Measurements from ENCODE around the gene SMURF2. TPM values are rescaled to one million over a fixed set of nuclear protein-coding genes. Genes with fewer than 3 reads are reported as not detected.
A peak's percentile ranks its signal among the peaks of the same experiment; 100 is the strongest.

The SMURF2 gene
- total and polyA plus RNA-seq, 10 donors = 5.4 to 35.7 (median 25.0) TPM

DNA sequence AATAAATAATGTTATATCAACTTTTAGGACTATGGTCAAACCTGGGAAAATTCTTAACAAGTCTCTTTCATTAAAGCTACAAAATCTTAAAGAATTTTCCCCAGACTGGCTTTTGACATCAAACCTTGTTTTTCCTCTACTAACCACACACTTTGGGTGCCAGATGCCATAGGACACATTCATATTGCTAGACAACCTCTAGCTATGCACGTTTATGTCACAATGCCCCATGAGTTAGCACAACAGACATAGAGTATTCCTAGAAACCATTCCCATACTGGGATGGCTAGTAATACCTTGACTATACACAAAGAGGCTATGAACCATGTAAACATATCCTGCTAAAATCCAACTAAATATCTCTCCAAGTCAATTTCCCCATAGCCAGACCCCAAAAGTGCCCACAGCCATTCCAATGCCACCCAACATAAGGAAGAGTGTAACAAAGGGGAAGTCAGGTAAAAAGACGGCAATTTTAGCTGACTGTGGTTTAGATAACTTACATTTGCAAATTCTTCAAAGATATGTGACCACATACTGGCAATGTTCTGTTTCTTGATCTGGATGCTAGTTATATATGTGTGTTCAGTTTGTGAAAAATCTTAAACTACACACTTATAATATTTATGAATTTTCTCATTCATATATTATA lies 23.4 kb downstream of the SMURF2 start:
- intact Hi-C loops (cut with DNase I; ENCODE audit: low total_unique reads) = no loop called here
- WGBS, 5 donors = 34 to 53% (median 38%) methylated on average over 2 of the region's 2 CpGs

GRCh38 chr17:64635647-64636305 lies 26.3 kb downstream of the SMURF2 start:
- no peak for TF ChIP-seq POLR2A (IDR thresholded peaks at IDR 0.05)
- TF ChIP-seq POLR2AphosphoS5 (IDR thresholded peaks at IDR 0.05) = no peak
- TF ChIP-seq, protein P1, sequence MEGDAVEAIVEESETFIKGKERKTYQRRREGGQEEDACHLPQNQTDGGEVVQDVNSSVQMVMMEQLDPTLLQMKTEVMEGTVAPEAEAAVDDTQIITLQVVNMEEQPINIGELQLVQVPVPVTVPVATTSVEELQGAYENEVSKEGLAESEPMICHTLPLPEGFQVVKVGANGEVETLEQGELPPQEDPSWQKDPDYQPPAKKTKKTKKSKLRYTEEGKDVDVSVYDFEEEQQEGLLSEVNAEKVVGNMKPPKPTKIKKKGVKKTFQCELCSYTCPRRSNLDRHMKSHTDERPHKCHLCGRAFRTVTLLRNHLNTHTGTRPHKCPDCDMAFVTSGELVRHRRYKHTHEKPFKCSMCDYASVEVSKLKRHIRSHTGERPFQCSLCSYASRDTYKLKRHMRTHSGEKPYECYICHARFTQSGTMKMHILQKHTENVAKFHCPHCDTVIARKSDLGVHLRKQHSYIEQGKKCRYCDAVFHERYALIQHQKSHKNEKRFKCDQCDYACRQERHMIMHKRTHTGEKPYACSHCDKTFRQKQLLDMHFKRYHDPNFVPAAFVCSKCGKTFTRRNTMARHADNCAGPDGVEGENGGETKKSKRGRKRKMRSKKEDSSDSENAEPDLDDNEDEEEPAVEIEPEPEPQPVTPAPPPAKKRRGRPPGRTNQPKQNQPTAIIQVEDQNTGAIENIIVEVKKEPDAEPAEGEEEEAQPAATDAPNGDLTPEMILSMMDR (IDR thresholded peaks at IDR 0.05 in 8 of 11, conservative IDR thresholded peaks at IDR 0.05 in 3 of 11) = no peak
- no peak for DNase-seq
- Histone ChIP-seq H3K27ac (peak overlapping the region in 1 of 8 donors; percentile 16), H3K27me3 (replicated peaks in 1 of 7) (no peaks in the 10 kb centered on the region), H3K4me1 (peaks cover 5 to 86% (median 47%) of the 10 kb centered on the region in 6 donors), H3K36me3 (peaks cover 0 to 10% (median 0%) of the 10 kb centered on the region in 6 donors), H3K9me3 (no peaks in the 10 kb centered on the region), H3K4me3 (no peak overlapping the region)
- 29 to 44% (median 42%) methylated on average over 1 of the region's 1 CpG for WGBS, 5 donors
- intact Hi-C loops (cut with DNase I; ENCODE audit: low total_unique reads) = no loop called here

More for the DNA sequence above, 23.4 kb downstream of the SMURF2 start:
- Histone ChIP-seq H3K27ac (no peak overlapping the region), H3K36me3 (peaks cover 0 to 22% (median 0%) of the 10 kb centered on the region in 6 donors), H3K27me3 (replicated peaks in 1 of 7) (no peaks in the 10 kb centered on the region), H3K4me1 (peaks cover 6 to 86% (median 30%) of the 10 kb centered on the region in 6 donors), H3K4me3 (no peak overlapping the region), H3K9me3 (no peaks in the 10 kb centered on the region)
- no peak for DNase-seq
- TF ChIP-seq POLR2A (IDR thresholded peaks at IDR 0.05) (no peak), POLR2AphosphoS5 (IDR thresholded peaks at IDR 0.05) (no peak)
- TF ChIP-seq, protein P1 (IDR thresholded peaks at IDR 0.05 in 8 of 11, conservative IDR thresholded peaks at IDR 0.05 in 3 of 11) = no peak

DNA sequence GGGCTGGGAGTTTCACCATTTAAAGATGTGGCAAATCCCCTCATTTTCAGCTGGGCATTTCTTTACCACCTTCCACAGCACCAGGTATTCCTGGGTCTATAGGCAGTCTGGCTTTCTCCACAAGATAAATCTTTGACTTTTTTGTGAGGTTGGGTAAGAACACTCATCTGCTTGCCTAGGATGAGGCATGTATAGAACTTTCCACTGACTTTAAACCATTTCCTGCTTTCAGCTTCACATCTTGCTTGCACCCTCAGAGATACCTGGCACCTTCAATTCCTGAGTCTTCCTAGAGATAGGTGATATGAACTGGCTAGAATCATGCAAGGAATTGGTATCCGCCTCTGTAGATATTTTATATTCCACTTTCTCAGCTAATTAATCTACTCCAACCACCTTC lies 27.9 kb downstream of the SMURF2 start:
- Histone ChIP-seq H3K4me1 (peaks cover 11 to 87% (median 58%) of the 10 kb centered on the region in 6 donors), H3K27ac (no peak overlapping the region), H3K9me3 (no peaks in the 10 kb centered on the region), H3K27me3 (replicated peaks in 1 of 7) (no peaks in the 10 kb centered on the region), H3K36me3 (peaks cover 0 to 8% (median 0%) of the 10 kb centered on the region in 6 donors), H3K4me3 (no peak overlapping the region)
- TF ChIP-seq POLR2AphosphoS5 (IDR thresholded peaks at IDR 0.05) (no peak), POLR2A (IDR thresholded peaks at IDR 0.05) (no peak)
- TF ChIP-seq, protein P1 (IDR thresholded peaks at IDR 0.05 in 8 of 11, conservative IDR thresholded peaks at IDR 0.05 in 3 of 11) = no peak
- DNase-seq = no peak
- WGBS, 5 donors = 92 to 96% (median 93%) methylated on average over 1 of the region's 1 CpG
- intact Hi-C loops (cut with DNase I; ENCODE audit: low total_unique reads) = no loop called here

DNA sequence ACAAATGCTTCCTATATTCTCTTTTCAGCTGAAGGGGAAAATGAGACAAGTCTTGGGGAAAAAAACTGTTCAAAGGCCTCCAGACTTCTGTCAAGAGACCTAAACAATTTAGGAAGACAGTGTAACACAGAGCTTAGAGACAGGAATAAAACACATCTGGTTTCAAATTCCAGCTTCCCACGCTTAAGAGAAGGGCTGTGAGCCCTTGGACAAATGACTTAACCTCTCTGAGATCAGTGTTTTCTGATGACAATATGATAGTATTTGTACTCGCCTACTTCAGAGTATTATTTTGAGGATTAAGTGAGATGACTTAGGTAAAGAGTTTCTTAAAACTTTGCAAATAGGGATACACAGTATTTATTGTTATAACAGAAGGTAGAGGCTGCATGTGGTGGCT lies 29.5 kb downstream of the SMURF2 start:
- Histone ChIP-seq H3K9me3 (no peaks in the 10 kb centered on the region), H3K4me1 (peaks cover 11 to 92% (median 61%) of the 10 kb centered on the region in 6 donors), H3K4me3 (no peak overlapping the region), H3K27ac (peak overlapping the region in 3 of 8 donors; percentile 13 to 40 (median 31)), H3K36me3 (no peaks in the 10 kb centered on the region), H3K27me3 (replicated peaks in 1 of 7) (no peaks in the 10 kb centered on the region)
- no peak for TF ChIP-seq POLR2A (IDR thresholded peaks at IDR 0.05)
- TF ChIP-seq, protein P1 (IDR thresholded peaks at IDR 0.05 in 8 of 11, conservative IDR thresholded peaks at IDR 0.05 in 3 of 11) = no peak
- no peak for TF ChIP-seq POLR2AphosphoS5 (IDR thresholded peaks at IDR 0.05)
- 74 to 85% (median 78%) methylated on average over 2 of the region's 2 CpGs for WGBS, 5 donors
- intact Hi-C loops (cut with DNase I; ENCODE audit: low total_unique reads) = no loop called here
- no peak for DNase-seq

Measured in spleen (tissue), 11 donors.